HG03139 (cell line): Measurements from ENCODE around the gene SYCE1.
"Not testable (repeated sequence)": the region's sequence is repeated elsewhere in the genome, so short reads cannot be mapped to it uniquely, and the experiment has no call there.

Source experiments
- ATAC-seq: cut with Tn5 transposase; IDR thresholded peaks from one replicate; pipeline ENCODE4 v1.9.1; 2021; ENCODE audit not compliant: unreplicated experiment

SYCE1 gene

GRCh38 chr10:133559216-133559615 lies 6.2 kb downstream of the SYCE1 start:
- no peak for ATAC-seq

GRCh38 chr10:133557381-133557780 lies 8.0 kb downstream of the SYCE1 start:
- no peak for ATAC-seq

DNA sequence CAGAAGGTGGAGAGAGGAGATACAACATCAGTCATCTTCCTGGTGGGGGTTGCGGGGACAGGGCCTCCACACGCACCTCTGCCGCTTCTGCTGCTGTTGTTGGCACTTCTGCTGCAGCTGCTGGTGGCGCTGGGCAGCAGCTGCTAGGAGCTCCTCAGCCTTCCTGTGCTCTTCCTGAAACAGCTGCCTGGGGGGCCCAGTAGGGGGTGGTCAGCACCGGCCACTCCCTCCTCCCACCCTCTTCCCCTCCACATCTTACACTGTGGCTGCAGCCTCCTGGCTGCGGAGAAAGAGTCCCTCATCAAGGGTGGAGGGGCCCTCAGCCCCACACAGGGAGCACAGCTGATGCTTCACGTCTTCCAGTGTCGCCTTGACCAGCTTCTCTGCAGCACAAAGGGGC lies 9.9 kb downstream of the SYCE1 start:
- ATAC-seq, result no peak

DNA sequence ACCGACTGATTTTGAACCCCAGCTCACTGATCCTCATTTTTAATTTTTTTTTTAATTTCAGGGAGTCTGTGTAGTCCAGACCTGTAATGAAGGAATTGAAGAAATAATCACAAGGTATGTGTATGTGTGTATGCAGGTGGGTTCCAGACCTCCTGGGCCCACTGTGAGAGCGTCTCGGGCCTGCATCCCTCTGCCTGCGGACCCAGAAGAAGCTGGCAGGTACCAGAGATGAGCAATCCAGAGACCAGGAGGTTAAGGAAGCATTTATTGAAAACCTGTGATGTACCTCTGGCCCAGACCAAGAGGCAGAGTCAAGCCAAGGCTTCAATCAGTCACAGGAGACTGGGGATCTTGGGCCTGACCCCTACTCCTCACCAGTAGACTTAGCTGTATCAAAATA lies 10.8 kb downstream of the SYCE1 start:
- ATAC-seq, result no peak

GRCh38 chr10:133544506-133544905 lies 20.9 kb downstream of the SYCE1 start:
- no peak for ATAC-seq

DNA sequence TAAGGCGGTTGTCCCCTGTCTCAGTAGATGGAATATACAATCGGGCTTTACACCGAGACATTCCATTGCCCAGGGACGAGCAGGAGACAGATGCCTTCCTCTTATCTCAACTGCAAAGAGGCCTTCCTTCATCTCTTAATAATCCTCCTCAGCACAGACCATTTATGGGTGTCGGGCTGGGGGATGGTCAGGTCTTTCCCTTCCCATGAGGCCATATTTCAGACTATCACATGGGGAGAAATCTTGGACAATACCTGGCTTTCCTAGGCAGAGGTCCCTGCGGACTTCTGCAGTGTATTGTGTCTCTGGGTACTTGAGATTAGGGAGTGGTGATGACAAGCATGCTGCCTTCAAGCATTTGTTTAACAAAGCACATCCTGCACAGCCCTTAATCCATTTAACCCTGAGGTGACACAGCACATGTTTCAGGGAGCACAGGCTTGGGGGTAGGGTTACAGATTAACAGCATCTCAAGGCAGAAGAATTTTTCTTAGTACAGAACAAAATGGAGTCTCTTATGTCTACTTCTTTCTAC lies 23.9 kb downstream of the SYCE1 start:
- ATAC-seq, result not testable (repeated sequence)

DNA sequence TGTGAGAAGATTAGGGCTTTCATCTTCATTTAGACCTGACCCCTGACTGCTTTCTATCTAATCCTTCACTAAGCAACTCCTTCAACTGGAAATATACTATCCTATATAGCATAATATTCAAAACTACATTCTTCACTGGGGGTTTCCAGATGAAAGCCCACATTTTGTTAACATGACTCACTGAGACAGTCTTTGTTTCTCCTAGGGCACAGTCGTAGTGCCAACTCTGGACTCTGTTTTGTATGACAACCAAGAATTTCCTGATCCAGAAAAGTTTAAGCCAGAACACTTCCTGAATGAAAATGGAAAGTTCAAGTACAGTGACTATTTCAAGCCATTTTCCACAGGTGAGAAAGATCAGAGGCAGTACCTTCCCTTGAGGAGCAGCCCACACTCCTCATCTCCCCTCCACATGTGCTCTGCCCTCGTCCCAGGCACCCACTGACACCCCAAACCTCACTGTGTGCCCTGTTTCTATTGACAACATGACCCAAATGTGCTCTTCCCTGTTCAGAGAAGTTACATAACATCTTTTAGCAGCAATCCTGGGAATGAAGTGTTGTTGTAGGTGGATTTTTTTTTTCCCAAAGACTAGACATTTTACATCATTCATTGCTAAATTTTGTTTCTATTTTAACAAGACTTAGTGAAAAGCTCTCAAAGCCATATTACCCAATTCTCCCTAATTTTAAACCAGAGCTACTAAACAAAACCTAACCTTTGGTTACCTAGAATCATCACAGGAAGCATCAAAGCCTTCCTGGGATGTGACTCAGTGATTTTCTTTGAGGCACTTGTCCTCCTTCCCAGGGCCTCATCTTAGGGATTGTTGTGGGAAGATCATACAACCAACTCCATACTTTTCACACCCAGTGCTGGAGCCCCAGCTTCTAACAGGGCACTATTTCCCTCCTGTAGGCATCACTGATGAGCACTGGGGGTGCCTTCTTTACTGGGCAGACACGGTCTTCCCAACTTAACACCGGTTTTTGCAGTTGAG lies 27.5 kb downstream of the SYCE1 start:
- ATAC-seq, result no peak

DNA sequence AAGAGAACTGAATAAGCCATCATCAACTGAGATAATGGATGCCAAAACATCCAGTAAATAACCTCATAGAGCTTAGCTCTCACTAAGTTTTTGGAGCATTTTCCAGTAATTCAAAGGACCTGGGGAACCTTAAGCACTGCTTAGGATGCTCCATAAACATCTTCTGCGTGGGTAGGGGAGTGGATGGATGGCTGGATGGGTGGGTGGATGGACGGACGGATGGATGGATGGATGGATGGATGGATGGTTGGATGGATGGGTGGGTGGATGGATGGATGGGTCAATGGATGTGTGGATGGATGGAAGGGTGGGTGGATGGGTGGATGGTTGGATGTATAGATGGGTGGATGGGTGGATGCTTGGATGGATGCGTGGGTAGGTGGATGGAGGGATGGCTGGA lies 29.2 kb downstream of the SYCE1 start:
- no peak for ATAC-seq

DNA sequence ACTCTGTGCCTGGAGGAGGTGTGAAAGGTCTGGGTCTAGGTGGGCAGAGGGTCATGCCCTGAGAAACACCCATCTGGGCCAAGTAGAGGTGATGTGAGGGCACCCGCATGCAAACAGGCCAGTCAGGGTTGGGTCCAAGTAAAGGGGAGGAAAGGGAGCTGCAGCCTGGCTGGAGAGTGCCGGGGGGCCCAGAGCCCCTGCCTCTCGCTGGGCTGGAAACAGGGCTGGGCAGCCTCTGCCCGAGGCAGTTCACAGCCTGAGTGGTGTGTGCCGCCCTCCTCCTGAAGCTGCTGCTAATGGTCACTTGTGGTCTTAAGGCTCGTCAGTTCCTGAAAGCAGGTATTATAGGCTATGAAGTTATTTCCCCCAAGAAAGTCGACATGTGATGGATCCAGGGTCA lies 31.0 kb downstream of the SYCE1 start:
- no peak for ATAC-seq

DNA sequence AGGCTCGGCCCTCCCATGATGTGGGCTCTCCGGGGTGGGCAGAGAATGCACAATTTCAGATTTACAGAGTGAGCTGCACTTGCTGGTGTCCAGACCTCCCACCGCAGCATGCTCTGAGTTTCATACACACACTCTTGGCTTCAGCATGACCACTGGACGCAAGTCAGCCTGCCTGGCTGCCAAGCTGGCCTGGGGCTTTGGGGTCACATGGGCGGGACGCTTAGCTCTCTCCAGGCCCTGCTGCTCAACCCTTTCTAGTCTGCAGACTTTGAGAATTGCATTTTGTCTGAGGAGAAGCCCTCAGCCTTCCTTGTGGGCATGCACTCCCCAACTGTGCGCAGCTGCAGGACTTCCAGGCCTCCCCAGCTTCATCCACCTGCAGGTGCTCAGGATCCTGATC lies 32.5 kb downstream of the SYCE1 start:
- ATAC-seq, result no peak

DNA sequence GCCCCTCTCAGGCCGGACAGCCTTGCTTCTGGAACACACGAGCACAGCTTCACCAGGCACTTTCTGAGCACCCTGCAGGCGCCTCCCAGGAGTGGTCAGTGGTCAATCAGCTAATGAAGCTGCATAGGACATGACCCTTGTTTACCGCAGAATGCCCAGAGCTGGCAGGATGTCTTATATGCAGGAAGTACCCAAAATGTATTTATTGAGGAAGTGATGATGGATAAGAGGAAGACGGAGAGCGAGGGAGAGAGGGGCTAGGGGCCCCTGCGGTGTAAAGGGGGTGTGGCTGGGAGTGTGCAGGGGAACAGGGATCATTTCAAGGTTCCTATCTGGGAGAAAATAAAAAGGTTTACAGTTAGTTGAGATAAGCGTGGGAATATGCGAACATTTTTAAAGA lies 34.9 kb downstream of the SYCE1 start:
- no peak for ATAC-seq

DNA sequence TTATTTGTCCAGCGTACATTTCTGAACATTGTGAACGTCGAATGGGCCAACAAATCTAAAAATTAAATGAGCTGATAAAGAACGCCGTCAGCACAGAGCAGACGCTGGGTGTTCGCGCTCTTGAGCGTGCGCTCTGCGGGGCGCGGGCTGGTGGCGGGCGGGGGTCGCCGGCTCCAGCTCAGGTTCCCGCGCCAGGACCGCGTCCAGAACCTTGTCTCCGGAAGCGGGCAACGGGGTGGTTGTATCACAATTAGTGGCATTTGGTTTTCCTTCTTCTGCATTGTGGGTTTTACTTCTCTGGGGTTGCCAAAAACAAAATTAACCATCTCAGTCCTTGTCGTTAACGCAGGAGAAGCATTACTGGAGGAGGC lies 35.8 kb downstream of the SYCE1 start:
- no peak for ATAC-seq

GRCh38 chr10:133528845-133529575 lies 36.4 kb downstream of the SYCE1 start:
- no peak for ATAC-seq

DNA sequence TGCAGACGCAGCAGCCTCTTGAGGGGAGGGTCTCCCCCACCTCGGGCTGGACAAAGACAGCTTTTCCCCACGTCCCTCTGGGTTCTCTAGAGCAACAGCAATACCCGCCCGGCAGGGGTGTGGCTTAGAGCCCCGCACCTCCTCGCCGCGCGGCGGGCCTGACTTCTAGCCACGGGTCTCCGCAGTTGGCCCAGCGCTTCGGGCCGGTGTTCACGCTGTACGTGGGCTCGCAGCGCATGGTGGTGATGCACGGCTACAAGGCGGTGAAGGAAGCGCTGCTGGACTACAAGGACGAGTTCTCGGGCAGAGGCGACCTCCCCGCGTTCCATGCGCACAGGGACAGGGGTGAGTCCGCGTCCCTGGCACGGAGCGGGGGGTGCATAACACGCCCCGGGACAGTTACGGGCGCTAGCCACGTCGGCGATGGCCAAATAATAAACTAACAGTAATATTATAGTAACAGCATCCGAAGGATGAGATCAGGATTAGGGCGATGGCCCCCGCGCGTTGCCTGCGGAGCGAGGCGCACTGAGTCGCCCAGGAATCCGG lies 37.0 kb downstream of the SYCE1 start:
- ATAC-seq, result no peak

GRCh38 chr10:133527771-133528271 lies 37.6 kb downstream of the SYCE1 start:
- ATAC-seq, result no peak

- no peak for ATAC-seq
These were observed 38.3 kb downstream of the SYCE1 start, which contains the start of gene CYP2E1 for GRCh38 chr10:133526957-133527588. Gene CYP2E1, plus strand, starts transcription at chr10:133527363. Its CDS starts 33 bp downstream, at chr10:133527396.

- ATAC-seq, result no peak
These were observed 39.9 kb downstream of the SYCE1 start for GRCh38 chr10:133525444-133525843.

GRCh38 chr10:133523631-133524203 lies 41.7 kb downstream of the SYCE1 start:
- ATAC-seq, result no peak

DNA sequence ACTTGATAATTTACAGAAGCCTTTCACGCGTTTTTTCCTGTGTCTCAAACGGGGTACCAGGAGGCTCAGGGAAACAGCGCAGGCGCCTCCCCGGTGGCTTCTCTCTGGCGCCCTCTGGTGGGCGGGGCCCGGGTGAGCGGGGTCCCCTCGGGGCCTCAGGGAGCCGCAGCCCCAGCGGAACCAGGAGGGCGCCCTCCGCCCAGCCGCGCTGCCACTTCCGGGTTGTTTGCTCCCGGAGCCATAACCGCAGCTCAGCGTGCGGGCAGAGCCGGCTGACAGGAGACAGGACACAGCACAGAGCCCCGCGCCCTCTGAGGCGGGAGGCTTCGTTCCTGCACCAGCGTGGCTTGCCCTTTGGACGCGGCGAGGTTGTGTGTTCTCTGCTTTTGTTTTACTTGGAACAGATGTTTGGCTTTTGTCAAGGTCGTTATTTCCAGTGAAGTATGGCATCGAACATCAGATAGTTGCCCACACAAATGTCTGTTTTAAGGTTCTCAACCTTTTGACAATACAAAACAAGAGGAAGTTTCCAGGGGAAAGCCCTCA lies 45.1 kb downstream of the SYCE1 start:
- peak; percentile 96 for ATAC-seq

- ATAC-seq, result not testable (repeated sequence)
These were observed 46.9 kb downstream of the SYCE1 start for GRCh38 chr10:133518517-133518916.
